Esophagus mucosa (tissue), 1 donor: Measurements from ENCODE around the gene ANKRD30A. TPM values are rescaled to one million over a fixed set of nuclear protein-coding genes. Genes with fewer than 3 reads are reported as not detected.
"Not testable (repeated sequence)": the region's sequence is repeated elsewhere in the genome, so short reads cannot be mapped to it uniquely, and the experiment has no call there.

Source experiments
- ATAC-seq: fragments of 200-7000 bp; cut with Tn5 transposase; one replicate; pipeline ENCODE4 v1.9.1; 2020
- total RNA-seq: library from RNA; stranded (reverse); gene quantifications from one replicate; pipeline ENCODE4 v1.2.4, GENCODE V29; 2023
- donor health status: DM: yes; HTN: yes; CAD: no.

The ANKRD30A gene
- not detected for total RNA-seq

- ATAC-seq = no peak
Observed at GRCh38 chr10:37125191-37125732, at the start of gene ANKRD30A. Gene ANKRD30A, plus strand, starts transcription at chr10:37125598. Its CDS starts 190 bp downstream, at chr10:37125788.

GRCh38 chr10:37076083-37076482 is 49.3 kb upstream of the ANKRD30A start:
- not testable (repeated sequence) for ATAC-seq

GRCh38 chr10:37095792-37096573 is 29.4 kb upstream of the ANKRD30A start:
- ATAC-seq = no peak

GRCh38 chr10:37101261-37101660 is 24.1 kb upstream of the ANKRD30A start:
- no peak for ATAC-seq

- no peak for ATAC-seq
Observed at GRCh38 chr10:37109000-37109399, 16.4 kb upstream of the ANKRD30A start.

- no peak for ATAC-seq
Observed at GRCh38 chr10:37124532-37124931, 866 bp upstream of the ANKRD30A start.

- no peak for ATAC-seq
Observed at GRCh38 chr10:37125921-37126320, 523 bp downstream of the ANKRD30A start.

GRCh38 chr10:37146443-37146842 is 21.0 kb downstream of the ANKRD30A start:
- no peak for ATAC-seq

GRCh38 chr10:37162430-37162829 is 37.0 kb downstream of the ANKRD30A start:
- not testable (repeated sequence) for ATAC-seq

GRCh38 chr10:37171945-37172344 is 46.5 kb downstream of the ANKRD30A start:
- ATAC-seq = not testable (repeated sequence)

- ATAC-seq = not testable (repeated sequence)
Observed at GRCh38 chr10:37178296-37178695, 52.9 kb downstream of the ANKRD30A start.

- not testable (repeated sequence) for ATAC-seq
Observed at GRCh38 chr10:37182719-37183118, 57.3 kb downstream of the ANKRD30A start.

- no peak for ATAC-seq
Observed at GRCh38 chr10:37206132-37206531, 80.7 kb downstream of the ANKRD30A start.

- no peak for ATAC-seq
Observed at GRCh38 chr10:37220866-37221265, 95.5 kb downstream of the ANKRD30A start.

GRCh38 chr10:37222046-37222445 is 96.6 kb downstream of the ANKRD30A start:
- ATAC-seq = no peak

- ATAC-seq = no peak
Observed at GRCh38 chr10:37225163-37225562, 99.8 kb downstream of the ANKRD30A start.

GRCh38 chr10:37226524-37226923 is 101.1 kb downstream of the ANKRD30A start:
- ATAC-seq = no peak

GRCh38 chr10:37234692-37235091 is 109.3 kb downstream of the ANKRD30A start:
- no peak for ATAC-seq

- ATAC-seq = no peak
Observed at GRCh38 chr10:37236093-37236492, 110.7 kb downstream of the ANKRD30A start.

GRCh38 chr10:37240223-37240622 is 114.8 kb downstream of the ANKRD30A start:
- ATAC-seq = no peak

GRCh38 chr10:37246637-37247036 is 121.2 kb downstream of the ANKRD30A start:
- ATAC-seq = no peak

GRCh38 chr10:37255837-37256236 is 130.4 kb downstream of the ANKRD30A start:
- not testable (repeated sequence) for ATAC-seq

- no peak for ATAC-seq
Observed at GRCh38 chr10:37263304-37263703, 137.9 kb downstream of the ANKRD30A start.

- ATAC-seq = no peak
Observed at GRCh38 chr10:37268266-37268665, 142.9 kb downstream of the ANKRD30A start.
